H9 (cell line): Measurements from ENCODE around the gene MITF. TPM values are rescaled to one million over a fixed set of nuclear protein-coding genes. Genes with fewer than 3 reads are reported as not detected.

Experiments used
- DNase-seq: peaks from one replicate; pipeline ENCODE4 v3.0.0-alpha.2; 2017
- H2AFZ ChIP-seq: one replicate; pipeline ENCODE4 v1.6.1; 2013; ENCODE audit warnings: mild to moderate bottlenecking, low read length, control low read depth, moderate library complexity
- H2AK5ac ChIP-seq: 2 replicates; pipeline ENCODE4 v1.6.1; 2013; ENCODE audit warnings: low read length, control low read depth, mixed read lengths; ENCODE audit not compliant: insufficient read length
- H2BK120ac ChIP-seq: one replicate; pipeline ENCODE4 v1.6.1; 2013; ENCODE audit warnings: low read depth, mild to moderate bottlenecking, low read length, control low read depth, inconsistent platforms; ENCODE audit not compliant: poor library complexity, severe bottlenecking
- H2BK12ac ChIP-seq: 2 replicates; pipeline ENCODE4 v1.6.1; 2013; ENCODE audit warnings: low read length, control low read depth, mixed read lengths, low read depth; ENCODE audit not compliant: insufficient read length
- H2BK15ac ChIP-seq: 2 replicates; pipeline ENCODE4 v1.6.1; 2013; ENCODE audit warnings: low read depth, low read length, control low read depth
- H2BK20ac ChIP-seq: one replicate; pipeline ENCODE4 v1.6.1; 2013; ENCODE audit warnings: low read depth, mild to moderate bottlenecking, low read length, control low read depth, inconsistent platforms; ENCODE audit not compliant: poor library complexity, severe bottlenecking
- H2BK5ac ChIP-seq: 2 replicates; pipeline ENCODE4 v1.6.1; 2013; ENCODE audit warnings: low read length, control low read depth, mixed read lengths; ENCODE audit not compliant: insufficient read length
- H3K14ac ChIP-seq: 2 replicates; pipeline ENCODE4 v1.6.1; 2013; ENCODE audit warnings: low read length, control low read depth; ENCODE audit not compliant: insufficient read depth
- H3K18ac ChIP-seq: 2 replicates; pipeline ENCODE4 v1.6.1; 2013; ENCODE audit warnings: low read depth, mild to moderate bottlenecking, mixed read lengths, low read length, control low read depth; ENCODE audit not compliant: insufficient read length
- H3K23ac ChIP-seq: 2 replicates; pipeline ENCODE4 v1.6.1; 2013; ENCODE audit warnings: low read length, control low read depth, mixed read lengths, low read depth; ENCODE audit not compliant: insufficient read length
- H3K23me2 ChIP-seq: 2 replicates; pipeline ENCODE4 v1.6.1; 2013; ENCODE audit warnings: low read depth, mild to moderate bottlenecking, mixed read lengths, low read length, control low read depth; ENCODE audit not compliant: insufficient read length, poor library complexity, severe bottlenecking
- H3K27ac ChIP-seq: 2 replicates; pipeline ENCODE4 v1.5.1; 2013; ENCODE audit warnings: low read length, control low read depth, mixed read lengths, low read depth; ENCODE audit not compliant: insufficient read length
- H3K27me3 ChIP-seq: 2 replicates; pipeline ENCODE4 v1.6.1; 2013; ENCODE audit warnings: low read length, control low read depth, inconsistent platforms; ENCODE audit not compliant: insufficient read depth
- H3K4ac ChIP-seq: 2 replicates; pipeline ENCODE4 v1.6.1; 2013; ENCODE audit warnings: low read depth, mild to moderate bottlenecking, control low read depth, inconsistent platforms, low read length, moderate library complexity
- H3K4me1 ChIP-seq: 2 replicates; pipeline ENCODE4 v1.6.1; 2013; ENCODE audit warnings: low read length, control low read depth, inconsistent platforms; ENCODE audit not compliant: insufficient read depth
- H3K4me2 ChIP-seq: 2 replicates; pipeline ENCODE4 v1.6.1; 2013; ENCODE audit warnings: low read length, control low read depth, mixed read lengths; ENCODE audit not compliant: insufficient read length, insufficient read depth
- H3K56ac ChIP-seq: 2 replicates; pipeline ENCODE4 v1.6.1; 2013; ENCODE audit warnings: low read depth, mild to moderate bottlenecking, mixed read lengths, low read length, control low read depth; ENCODE audit not compliant: insufficient read length
- H3K79me1 ChIP-seq: 2 replicates; pipeline ENCODE4 v1.6.1; 2013; ENCODE audit warnings: low read depth, mild to moderate bottlenecking, moderate library complexity, low read length, control low read depth, inconsistent platforms; ENCODE audit not compliant: insufficient read depth, poor library complexity, severe bottlenecking
- H3K79me2 ChIP-seq: 2 replicates; pipeline ENCODE4 v1.6.1; 2013; ENCODE audit warnings: low read length, control low read depth, inconsistent platforms; ENCODE audit not compliant: insufficient read depth
- H3K9ac ChIP-seq: 2 replicates; pipeline ENCODE4 v1.6.1; 2013; ENCODE audit warnings: low read length, control low read depth, mixed read lengths; ENCODE audit not compliant: insufficient read length; ENCODE audit errors: extremely low read depth
- H3K9me3 ChIP-seq: one replicate; pipeline ENCODE4 v1.6.1; 2013; ENCODE audit warnings: low read depth, low read length, inconsistent platforms; ENCODE audit not compliant: control insufficient read depth
- H3T11ph ChIP-seq: one replicate; pipeline ENCODE4 v1.6.1; 2013; ENCODE audit warnings: mild to moderate bottlenecking, low read length, control low read depth, inconsistent platforms
- H4K20me1 ChIP-seq: one replicate; pipeline ENCODE4 v1.6.1; 2013; ENCODE audit not compliant: control insufficient read depth, insufficient read length, insufficient read depth
- H4K5ac ChIP-seq: 2 replicates; pipeline ENCODE4 v1.6.1; 2013; ENCODE audit warnings: low read depth, mild to moderate bottlenecking, mixed read lengths, low read length, control low read depth; ENCODE audit not compliant: insufficient read length
- H4K8ac ChIP-seq: replicated peaks from 2 replicates; pipeline ENCODE4 v1.6.1; 2013; ENCODE audit warnings: low read length, control low read depth, mixed read lengths, low read depth; ENCODE audit not compliant: insufficient read length
- H4K91ac ChIP-seq: 2 replicates; pipeline ENCODE4 v1.6.1; 2013; ENCODE audit warnings: low read depth, mild to moderate bottlenecking, moderate library complexity, mixed read lengths, low read length, control low read depth; ENCODE audit not compliant: insufficient read length
- H3K27ac Mint-ChIP-seq, 3 experiments: 2 replicates in 2 of 3; 3 replicates in 1 of 3; pipeline ENCODE4 v1.8.0; 2020 to 2021; ENCODE audit warnings: mixed read lengths in 3 of 3, mild to moderate bottlenecking in 1 of 3, moderate library complexity in 1 of 3
- H3K27me3 Mint-ChIP-seq: 2 replicates; pipeline ENCODE4 v1.8.0; 2021; ENCODE audit warnings: low read depth, mild to moderate bottlenecking, moderate library complexity, mixed read lengths
- H3K36me3 Mint-ChIP-seq, 3 experiments: 2 replicates in 2 of 3; 3 replicates in 1 of 3; pipeline ENCODE4 v1.8.0; 2020 to 2021; ENCODE audit warnings: low read depth in 3 of 3, mixed read lengths in 3 of 3; ENCODE audit not compliant: insufficient read depth in 1 of 3
- H3K4me1 Mint-ChIP-seq, 2 experiments: 2 replicates each; pipeline ENCODE4 v1.8.0; 2020; ENCODE audit warnings: mixed read lengths in 2 of 2
- H3K4me3 Mint-ChIP-seq, 2 experiments: 2 replicates in 1 of 2; 3 replicates in 1 of 2; pipeline ENCODE4 v1.8.0; 2020 to 2021; ENCODE audit warnings: mild to moderate bottlenecking in 2 of 2, mixed read lengths in 2 of 2, moderate library complexity in 1 of 2
- H3K9me3 Mint-ChIP-seq, 2 experiments: 2 replicates in 1 of 2; 3 replicates in 1 of 2; pipeline ENCODE4 v1.8.0; 2020; ENCODE audit warnings: mild to moderate bottlenecking in 2 of 2, mixed read lengths in 2 of 2, moderate library complexity in 1 of 2
- WGBS: extraction: QIAGEN DNeasy Blood & Tissue Kit; methylation state at CpG from one replicate; pipeline ENCODE4 v1.1.7; 2013; ENCODE audit warnings: missing lambda C conversion rate, low lambda C conversion rate, mixed read lengths; ENCODE audit not compliant: insufficient read length; ENCODE audit errors: extremely low coverage; 5-methylcytosine and 5-hydroxymethylcytosine counted together
- total RNA-seq: library from RNA; stranded (reverse); gene quantifications from 2 replicates; pipeline ENCODE4 v1.2.1, GENCODE V29; 2021
- TF ChIP-seq, protein P1 (sequence below): fragments of 200-600 bp; sonication (generic); conservative IDR thresholded peaks from 3 replicates; pipeline ENCODE4 v1.8.0; 2021; ENCODE audit warnings: antibody characterized with exemption, mild to moderate bottlenecking

The MITF gene
- total RNA-seq, 1 experiment from 2014 or later = 0.81 TPM

DNA sequence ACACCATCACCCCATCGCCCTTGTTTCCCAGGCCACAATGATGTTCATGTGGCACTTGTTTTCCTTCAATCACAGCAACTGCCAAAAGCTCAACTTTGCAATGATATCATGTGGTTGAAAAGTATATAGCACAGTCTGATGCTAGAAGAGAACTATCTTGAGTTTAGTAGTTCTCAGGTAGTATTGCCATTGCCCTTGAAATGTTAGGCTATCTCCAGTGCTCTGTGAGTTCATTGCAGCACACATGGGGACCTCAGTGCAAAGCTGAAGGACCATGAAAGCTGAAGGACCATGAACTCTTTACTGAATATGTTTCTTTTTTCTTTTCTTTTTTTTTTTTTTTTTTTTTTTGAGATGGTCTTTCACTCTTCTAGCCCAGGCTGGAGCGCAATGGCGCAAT lies 224.4 kb downstream of the MITF start:
- no peak overlapping the region for H3K18ac ChIP-seq
- no peak overlapping the region for H4K5ac ChIP-seq
- Mint-ChIP-seq H3K4me3 (no peak overlapping the region), H3K4me1 (no peaks in the 10 kb centered on the region), H3K36me3 (no peaks in the 10 kb centered on the region), H3K9me3 (no peaks in the 10 kb centered on the region), H3K27ac (no peak overlapping the region), H3K27me3 (no peaks in the 10 kb centered on the region)
- H3K4ac ChIP-seq = no peak overlapping the region
- no peak overlapping the region for H3K23ac ChIP-seq
- H3K56ac ChIP-seq = no peak overlapping the region
- no peaks in the 10 kb centered on the region for H3K9me3 ChIP-seq
- no peak overlapping the region for H3T11ph ChIP-seq
- H3K4me1 ChIP-seq = no peaks in the 10 kb centered on the region
- H3K4me2 ChIP-seq = no peak overlapping the region
- H2BK120ac ChIP-seq = no peak overlapping the region
- H2AK5ac ChIP-seq = no peak overlapping the region
- H3K27ac ChIP-seq = no peak overlapping the region
- H3K14ac ChIP-seq = no peak overlapping the region
- no peak overlapping the region for H2AFZ ChIP-seq
- H3K79me1 ChIP-seq = no peaks in the 10 kb centered on the region
- no peak overlapping the region for H4K8ac ChIP-seq
- no peaks in the 10 kb centered on the region for H3K27me3 ChIP-seq
- H3K9ac ChIP-seq = no peak overlapping the region
- no peak overlapping the region for H2BK12ac ChIP-seq
- WGBS = no CpG with 5 or more reads among the region's 3 CpGs
- no peak overlapping the region for H2BK15ac ChIP-seq
- no peak overlapping the region for H2BK20ac ChIP-seq
- H2BK5ac ChIP-seq = no peak overlapping the region
- no peaks in the 10 kb centered on the region for H3K79me2 ChIP-seq
- TF ChIP-seq, protein P1, sequence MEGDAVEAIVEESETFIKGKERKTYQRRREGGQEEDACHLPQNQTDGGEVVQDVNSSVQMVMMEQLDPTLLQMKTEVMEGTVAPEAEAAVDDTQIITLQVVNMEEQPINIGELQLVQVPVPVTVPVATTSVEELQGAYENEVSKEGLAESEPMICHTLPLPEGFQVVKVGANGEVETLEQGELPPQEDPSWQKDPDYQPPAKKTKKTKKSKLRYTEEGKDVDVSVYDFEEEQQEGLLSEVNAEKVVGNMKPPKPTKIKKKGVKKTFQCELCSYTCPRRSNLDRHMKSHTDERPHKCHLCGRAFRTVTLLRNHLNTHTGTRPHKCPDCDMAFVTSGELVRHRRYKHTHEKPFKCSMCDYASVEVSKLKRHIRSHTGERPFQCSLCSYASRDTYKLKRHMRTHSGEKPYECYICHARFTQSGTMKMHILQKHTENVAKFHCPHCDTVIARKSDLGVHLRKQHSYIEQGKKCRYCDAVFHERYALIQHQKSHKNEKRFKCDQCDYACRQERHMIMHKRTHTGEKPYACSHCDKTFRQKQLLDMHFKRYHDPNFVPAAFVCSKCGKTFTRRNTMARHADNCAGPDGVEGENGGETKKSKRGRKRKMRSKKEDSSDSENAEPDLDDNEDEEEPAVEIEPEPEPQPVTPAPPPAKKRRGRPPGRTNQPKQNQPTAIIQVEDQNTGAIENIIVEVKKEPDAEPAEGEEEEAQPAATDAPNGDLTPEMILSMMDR = no peak
- H4K91ac ChIP-seq = no peak overlapping the region
- peaks cover 2% of the 10 kb centered on the region for H3K23me2 ChIP-seq
- no peaks in the 10 kb centered on the region for H4K20me1 ChIP-seq
- no peak for DNase-seq
